HEK293 (cell line): ENCODE results near the gene ABI3.

ENCODE experiments used
- CTCF ChIA-PET: fragments of 350-600 bp; formaldehyde crosslinking; extraction: SDS; loops from one replicate; lab custom pipeline; 2021; ENCODE audit warnings: antibody characterized with exemption; lab: Yijun Ruan, JAX
- POLR2A ChIA-PET: fragments of 300-600 bp; formaldehyde crosslinking; extraction: SDS; loops from one replicate; lab custom pipeline; 2020; ENCODE audit warnings: antibody characterized with exemption, inconsistent platforms; lab: Yijun Ruan, JAX
- H3K27ac ChIP-seq: fragments of 200-500 bp; sonication (Bioruptor generic); 2 replicates; pipeline ENCODE4 v1.5.1; 2014; ENCODE audit warnings: low read depth, low read length, control low read depth, inconsistent platforms; ENCODE audit errors: extremely low read depth
- H3K36me3 ChIP-seq, 2 experiments: fragments of 200-500 bp in 1 of 2; sonication (Bioruptor generic) in 1 of 2; 1 replicate in 1 of 2; 2 replicates in 1 of 2; pipeline ENCODE4 v1.5.1; 2014 to 2017; ENCODE audit warnings: inconsistent platforms in 2 of 2, low read length in 2 of 2; ENCODE audit not compliant: control insufficient read depth in 2 of 2, insufficient read depth in 1 of 2
- H3K4me1 ChIP-seq: fragments of 200-500 bp; sonication (Bioruptor generic); 2 replicates; pipeline ENCODE4 v1.5.1; 2014; ENCODE audit warnings: mild to moderate bottlenecking, low read length, inconsistent platforms; ENCODE audit not compliant: control insufficient read depth, insufficient read depth
- H3K4me3 ChIP-seq: 2 replicates; pipeline ENCODE4 v1.5.1; 2011; ENCODE audit warnings: low read depth, mild to moderate bottlenecking, control low read depth, low read length, moderate library complexity
- H3K9me3 ChIP-seq: fragments of 200-500 bp; sonication (Bioruptor generic); 2 replicates; pipeline ENCODE4 v1.5.1; 2014; ENCODE audit warnings: low read depth, low read length, inconsistent platforms; ENCODE audit not compliant: control insufficient read depth, insufficient read depth
- EGR2 ChIP-seq: fragments of 450-650 bp; formaldehyde crosslinking; IDR thresholded peaks from 2 replicates; pipeline ENCODE4 v1.5.1; 2016; ENCODE audit warnings: low read depth, missing biosample characterization, missing genetic modification characterization
- SP7 ChIP-seq: fragments of 450-650 bp; formaldehyde crosslinking; IDR thresholded peaks from 2 replicates; pipeline ENCODE4 v1.5.1; 2016; ENCODE audit warnings: missing biosample characterization, missing genetic modification characterization
- ZBTB44 ChIP-seq: fragments of 450-650 bp; IDR thresholded peaks from 2 replicates; pipeline ENCODE4 v1.5.1; 2018; ENCODE audit warnings: missing biosample characterization, mild to moderate bottlenecking, missing genetic modification characterization
- ZBTB6 ChIP-seq: fragments of 450-650 bp; formaldehyde crosslinking; IDR thresholded peaks from 2 replicates; pipeline ENCODE4 v1.5.1; 2017; ENCODE audit warnings: missing biosample characterization, missing genetic modification characterization
- ZNF146 ChIP-seq: fragments of 450-650 bp; formaldehyde crosslinking; IDR thresholded peaks from 2 replicates; pipeline ENCODE4 v1.5.1; 2016; ENCODE audit warnings: missing biosample characterization, missing genetic modification characterization
- ZNF175 ChIP-seq: fragments of 450-650 bp; formaldehyde crosslinking; IDR thresholded peaks from 2 replicates; pipeline ENCODE4 v1.5.1; 2016; ENCODE audit warnings: missing biosample characterization, missing genetic modification characterization
- ZNF37A ChIP-seq: fragments of 450-650 bp; IDR thresholded peaks from 2 replicates; pipeline ENCODE4 v1.5.1; 2018; ENCODE audit warnings: missing biosample characterization, missing genetic modification characterization
- ZNF391 ChIP-seq: fragments of 450-650 bp; formaldehyde crosslinking; IDR thresholded peaks from 2 replicates; pipeline ENCODE4 v1.5.1; 2016; ENCODE audit warnings: low read depth, missing biosample characterization, missing genetic modification characterization, borderline replicate concordance
- ZNF610 ChIP-seq: fragments of 450-650 bp; formaldehyde crosslinking; IDR thresholded peaks from 2 replicates; pipeline ENCODE4 v1.5.1; 2016; ENCODE audit warnings: missing biosample characterization, missing genetic modification characterization, borderline replicate concordance
- ZNF621 ChIP-seq: fragments of 450-650 bp; formaldehyde crosslinking; IDR thresholded peaks from 2 replicates; pipeline ENCODE4 v1.5.1; 2017; ENCODE audit warnings: missing biosample characterization, missing genetic modification characterization
- ZNF629 ChIP-seq: fragments of 450-650 bp; formaldehyde crosslinking; IDR thresholded peaks from 2 replicates; pipeline ENCODE4 v1.5.1; 2017; ENCODE audit warnings: missing biosample characterization, missing genetic modification characterization
- ZNF76 ChIP-seq: fragments of 450-650 bp; formaldehyde crosslinking; IDR thresholded peaks from 2 replicates; pipeline ENCODE4; 2016; ENCODE audit warnings: low read depth, missing biosample characterization, missing genetic modification characterization, borderline replicate concordance
- ZSCAN23 ChIP-seq: fragments of 450-650 bp; formaldehyde crosslinking; IDR thresholded peaks from 2 replicates; pipeline ENCODE4 v1.5.1; 2016; ENCODE audit warnings: missing biosample characterization, missing genetic modification characterization
- TF ChIP-seq, protein P1 (sequence below): fragments of 450-650 bp; formaldehyde crosslinking; IDR thresholded peaks from 2 replicates; pipeline ENCODE4 v1.5.1; 2016; ENCODE audit warnings: missing biosample characterization, missing genetic modification characterization

ABI3 gene

GRCh38 chr17:49218941-49219913 lies 8.7 kb downstream of the ABI3 start:
- no peaks in the 10 kb centered on the region; the same call in 1 of the 2 replicates for H3K4me1 ChIP-seq
- CTCF ChIA-PET, result interaction anchor here (0.7 to 1.5 kb wide), 2 partner anchors 7 to 18 kb away, joined by 3 to 6 read pairs; no protein-coding TSS in a partner anchor
- H3K27ac ChIP-seq, result no peak overlapping the region
- TF ChIP-seq ZNF37A, result no peak
- peak; percentile 13; the same call in 1 of the 2 replicates for TF ChIP-seq EGR2 (tag by site-specific recombination)
- POLR2A ChIA-PET, result no interaction called here
- H3K4me3 ChIP-seq, result no peak overlapping the region
- no peaks in the 10 kb centered on the region for H3K9me3 ChIP-seq
- H3K36me3 ChIP-seq, result no peaks in the 10 kb centered on the region

GRCh38 chr17:49219987-49220386 lies 9.5 kb downstream of the ABI3 start:
- ChIA-PET CTCF (no interaction called here), POLR2A (no interaction called here)
- Histone ChIP-seq H3K4me1 (no peaks in the 10 kb centered on the region; the same call in 1 of the 2 replicates), H3K36me3 (no peaks in the 10 kb centered on the region), H3K9me3 (no peaks in the 10 kb centered on the region), H3K4me3 (no peak overlapping the region), H3K27ac (no peak overlapping the region)
- TF ChIP-seq ZNF629 (no peak), SP7 (tag by site-specific recombination) (no peak), ZBTB6 (tag by site-specific recombination) (no peak), ZNF610 (tag by site-specific recombination) (no peak), ZNF621 (no peak), ZNF175 (no peak), ZSCAN23 (tag by site-specific recombination) (no peak), ZNF146 (tag by site-specific recombination) (no peak)
- TF ChIP-seq, protein P1, sequence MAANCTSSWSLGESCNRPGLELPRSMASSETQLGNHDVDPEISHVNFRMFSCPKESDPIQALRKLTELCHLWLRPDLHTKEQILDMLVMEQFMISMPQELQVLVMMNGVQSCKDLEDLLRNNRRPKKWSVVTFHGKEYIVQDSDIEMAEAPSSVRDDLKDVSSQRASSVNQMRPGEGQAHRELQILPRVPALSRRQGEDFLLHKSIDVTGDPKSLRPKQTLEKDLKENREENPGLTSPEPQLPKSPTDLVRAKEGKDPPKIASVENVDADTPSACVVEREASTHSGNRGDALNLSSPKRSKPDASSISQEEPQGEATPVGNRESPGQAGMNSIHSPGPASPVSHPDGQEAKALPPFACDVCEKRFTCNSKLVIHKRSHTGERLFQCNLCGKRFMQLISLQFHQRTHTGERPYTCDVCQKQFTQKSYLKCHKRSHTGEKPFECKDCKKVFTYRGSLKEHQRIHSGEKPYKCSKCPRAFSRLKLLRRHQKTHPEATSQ (tag by site-specific recombination), result no peak

GRCh38 chr17:49223168-49223516 lies 12.6 kb downstream of the ABI3 start:
- no peak for TF ChIP-seq ZNF391 (tag by site-specific recombination)
- TF ChIP-seq ZBTB44 (tag by site-specific recombination), result no peak
- no peak for TF ChIP-seq ZNF76 (tag by site-specific recombination)
- no peak for TF ChIP-seq EGR2 (tag by site-specific recombination)
- H3K4me3 ChIP-seq, result no peak overlapping the region
- H3K27ac ChIP-seq, result no peak overlapping the region
- H3K4me1 ChIP-seq, result no peaks in the 10 kb centered on the region; the same call in 1 of the 2 replicates
- H3K36me3 ChIP-seq, result no peaks in the 10 kb centered on the region
- CTCF ChIA-PET, result interaction anchor here (0.7 to 1.9 kb wide), 6 partner anchors 10 to 269 kb away, joined by 3 to 13 read pairs (median 4); no protein-coding TSS in a partner anchor
- H3K9me3 ChIP-seq, result no peaks in the 10 kb centered on the region
- POLR2A ChIA-PET, result no interaction called here
